Activated naive CD4-positive, alpha-beta T cell treated with anti-CD3 and anti-CD28 coated beads, Interleukin-2, amount 50 U/mL, for 72 hours (primary cell): Measurements from ENCODE around the gene INPP4B. TPM values are rescaled to one million over a fixed set of nuclear protein-coding genes. Genes with fewer than 3 reads are reported as not detected.

Experiments used
- ATAC-seq, 2 donors: fragments of 150-1000 bp; cut with Tn5 transposase; 2 replicates each; pipeline ENCODE4 v1.10.0; 2021; ENCODE audit warnings: mild to moderate bottlenecking in 2 of 2, moderate library complexity in 2 of 2
- DNase-seq, 2 donors: peaks; one replicate each; pipeline ENCODE4 v3.0.0; 2021 to 2022; ENCODE audit warnings: low spot score in 2 of 2
- H3K27ac Mint-ChIP-seq, 2 donors: one replicate each; pipeline ENCODE4 v1.8.0; 2022; ENCODE audit warnings: mild to moderate bottlenecking in 2 of 2, mixed read lengths in 2 of 2
- H3K36me3 Mint-ChIP-seq, 2 donors: one replicate each; pipeline ENCODE4 v1.8.0; 2022; ENCODE audit warnings: mixed read lengths in 2 of 2
- H3K9me3 Mint-ChIP-seq, 2 donors: one replicate each; pipeline ENCODE4 v1.8.0; 2022; ENCODE audit warnings: mixed read lengths in 2 of 2
- total RNA-seq, 2 donors: library from RNA; stranded (reverse); gene quantifications; one replicate each; pipeline ENCODE4 v1.2.3, GENCODE V29; 2022

Gene INPP4B
- total RNA-seq, 2 donors from 2014 or later, result 63.9 to 81.3 TPM

GRCh38 chr4:142144813-142145212, 701.3 kb downstream of the INPP4B start:
- no peak for ATAC-seq
- Mint-ChIP-seq H3K27ac (no peak overlapping the region), H3K36me3 (peaks cover 35 to 47% of the 10 kb centered on the region in 2 donors), H3K9me3 (no peaks in the 10 kb centered on the region)
- DNase-seq, result no peak

GRCh38 chr4:142142366-142143054, 703.6 kb downstream of the INPP4B start:
- Mint-ChIP-seq H3K9me3 (no peaks in the 10 kb centered on the region), H3K36me3 (peaks cover 32 to 40% of the 10 kb centered on the region in 2 donors), H3K27ac (peak overlapping the region; percentile 33 to 85)
- ATAC-seq (peak in 1 of 2 donors; percentile 62), DNase-seq (no peak)

- DNase-seq (no peak), ATAC-seq (no peak)
- H3K9me3 Mint-ChIP-seq, result no peaks in the 10 kb centered on the region
- H3K27ac Mint-ChIP-seq, result no peak overlapping the region
- H3K36me3 Mint-ChIP-seq, result peaks cover 39% of the 10 kb centered on the region in 2 donors
Observed at GRCh38 chr4:142141224-142141623, 704.9 kb downstream of the INPP4B start.

- peak in 1 of 2 donors; percentile 26 for ATAC-seq
- Mint-ChIP-seq H3K36me3 (no peaks in the 10 kb centered on the region), H3K27ac (peak overlapping the region in 1 of 2 donors; percentile 48), H3K9me3 (no peaks in the 10 kb centered on the region)
- no peak for DNase-seq
Observed at GRCh38 chr4:142130666-142131065, 715.4 kb downstream of the INPP4B start.

DNA sequence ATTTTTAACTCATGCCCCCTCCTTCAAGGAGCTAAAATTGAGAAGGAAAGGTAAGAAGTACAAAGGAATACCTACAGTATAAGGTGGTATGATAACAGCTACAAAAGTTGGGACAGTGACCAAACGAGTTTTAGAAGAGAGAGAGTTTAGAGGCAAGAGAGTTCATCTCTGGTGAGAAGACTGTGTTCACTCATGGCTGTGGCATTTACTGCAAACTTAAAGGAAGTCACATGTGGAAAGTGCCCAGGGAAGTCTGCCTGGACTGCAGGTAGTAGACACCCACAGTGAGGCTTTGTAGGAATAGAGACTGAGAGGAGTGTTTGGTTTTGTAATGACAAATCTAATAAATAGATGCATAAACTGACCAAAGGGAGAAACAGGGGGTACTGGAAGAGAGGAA, 716.2 kb downstream of the INPP4B start:
- ATAC-seq, result peak in 1 of 2 donors; percentile 28
- peak overlapping the region; percentile 48 to 61 for H3K27ac Mint-ChIP-seq
- DNase-seq, result no peak
- H3K36me3 Mint-ChIP-seq, result no peaks in the 10 kb centered on the region
- no peaks in the 10 kb centered on the region for H3K9me3 Mint-ChIP-seq

DNA sequence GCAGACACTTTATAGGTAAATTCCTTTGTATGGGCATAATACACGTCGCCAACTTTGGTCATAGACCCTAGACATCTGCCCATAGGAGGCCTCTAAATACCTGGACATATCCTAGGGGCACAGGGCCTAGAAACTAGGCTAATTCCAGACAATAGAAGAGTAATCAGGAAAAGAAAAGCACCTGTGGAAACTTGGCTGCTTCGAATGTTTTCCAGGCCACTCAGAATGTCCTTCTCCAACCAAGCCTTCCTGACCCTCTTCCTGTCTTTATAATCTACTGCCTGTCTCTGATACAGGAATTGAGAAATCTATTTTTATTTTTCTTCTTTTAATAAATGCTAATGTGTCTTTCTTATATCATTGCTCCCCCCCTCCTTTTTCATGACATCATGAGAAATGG, 716.6 kb downstream of the INPP4B start:
- H3K9me3 Mint-ChIP-seq, result no peaks in the 10 kb centered on the region
- DNase-seq (no peak), ATAC-seq (no peak)
- H3K27ac Mint-ChIP-seq, result peak overlapping the region; percentile 54 to 61
- H3K36me3 Mint-ChIP-seq, result no peaks in the 10 kb centered on the region

DNA sequence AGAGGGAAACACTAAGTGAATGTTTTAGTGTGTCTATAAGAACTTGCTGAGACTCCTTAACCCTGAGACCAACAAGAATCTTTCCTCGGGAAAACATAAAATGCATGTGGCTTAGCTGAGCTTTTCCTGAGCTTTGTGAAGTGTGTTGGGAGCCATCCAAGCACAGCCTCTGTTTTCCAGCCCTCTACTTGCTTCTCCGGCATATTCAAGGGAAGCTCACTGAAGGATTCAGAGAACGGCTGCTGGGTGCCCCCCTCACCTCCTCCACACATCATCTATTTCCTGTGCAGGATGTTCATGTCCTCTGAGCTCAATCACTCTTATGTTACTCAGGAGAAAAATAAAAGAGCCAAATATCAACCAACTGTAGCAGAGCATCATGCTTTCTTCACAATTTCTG, 717.6 kb downstream of the INPP4B start:
- no peaks in the 10 kb centered on the region for H3K36me3 Mint-ChIP-seq
- H3K27ac Mint-ChIP-seq, result peak overlapping the region; percentile 54 to 61
- DNase-seq (no peak), ATAC-seq (no peak)
- H3K9me3 Mint-ChIP-seq, result no peaks in the 10 kb centered on the region

DNA sequence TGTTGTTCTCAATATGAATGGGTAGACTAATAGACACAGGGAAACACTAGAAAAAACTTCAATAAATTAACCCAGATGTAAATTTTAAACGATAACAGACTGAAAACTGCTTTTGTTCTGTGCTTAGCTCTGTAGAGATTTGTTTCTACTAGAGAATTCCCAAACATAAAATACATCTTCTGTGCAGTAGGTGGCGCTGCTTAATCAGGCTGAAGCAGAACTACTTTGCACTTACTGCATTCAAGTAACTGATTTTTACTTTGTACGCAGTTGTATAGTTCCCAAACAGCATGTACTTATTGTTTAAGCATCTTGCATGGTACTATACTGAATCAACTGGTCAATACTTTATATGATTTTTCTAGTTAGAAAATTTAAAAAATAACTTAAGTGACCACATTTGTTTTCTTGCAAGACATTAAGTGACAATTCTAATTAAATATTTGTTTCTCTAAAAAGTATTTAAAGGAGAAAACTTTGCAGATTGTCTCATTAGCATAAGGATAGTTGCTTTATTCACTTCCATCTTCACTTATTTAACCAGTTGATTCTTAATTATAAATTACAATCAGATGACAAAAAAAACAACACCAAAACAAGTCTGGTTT, 719.1 kb downstream of the INPP4B start:
- no peak overlapping the region for H3K27ac Mint-ChIP-seq
- ATAC-seq, result peak in 1 of 2 donors; percentile 61
- H3K36me3 Mint-ChIP-seq, result peaks cover 5% of the 10 kb centered on the region in 2 donors
- peak in 1 of 2 donors; percentile 66 for DNase-seq
- H3K9me3 Mint-ChIP-seq, result no peaks in the 10 kb centered on the region

- ATAC-seq (no peak), DNase-seq (no peak)
- H3K27ac Mint-ChIP-seq, result peak overlapping the region in 1 of 2 donors; percentile 66
- no peaks in the 10 kb centered on the region for H3K9me3 Mint-ChIP-seq
- peaks cover 17 to 25% of the 10 kb centered on the region in 2 donors for H3K36me3 Mint-ChIP-seq
Observed at GRCh38 chr4:142124874-142125273, 721.2 kb downstream of the INPP4B start.

DNA sequence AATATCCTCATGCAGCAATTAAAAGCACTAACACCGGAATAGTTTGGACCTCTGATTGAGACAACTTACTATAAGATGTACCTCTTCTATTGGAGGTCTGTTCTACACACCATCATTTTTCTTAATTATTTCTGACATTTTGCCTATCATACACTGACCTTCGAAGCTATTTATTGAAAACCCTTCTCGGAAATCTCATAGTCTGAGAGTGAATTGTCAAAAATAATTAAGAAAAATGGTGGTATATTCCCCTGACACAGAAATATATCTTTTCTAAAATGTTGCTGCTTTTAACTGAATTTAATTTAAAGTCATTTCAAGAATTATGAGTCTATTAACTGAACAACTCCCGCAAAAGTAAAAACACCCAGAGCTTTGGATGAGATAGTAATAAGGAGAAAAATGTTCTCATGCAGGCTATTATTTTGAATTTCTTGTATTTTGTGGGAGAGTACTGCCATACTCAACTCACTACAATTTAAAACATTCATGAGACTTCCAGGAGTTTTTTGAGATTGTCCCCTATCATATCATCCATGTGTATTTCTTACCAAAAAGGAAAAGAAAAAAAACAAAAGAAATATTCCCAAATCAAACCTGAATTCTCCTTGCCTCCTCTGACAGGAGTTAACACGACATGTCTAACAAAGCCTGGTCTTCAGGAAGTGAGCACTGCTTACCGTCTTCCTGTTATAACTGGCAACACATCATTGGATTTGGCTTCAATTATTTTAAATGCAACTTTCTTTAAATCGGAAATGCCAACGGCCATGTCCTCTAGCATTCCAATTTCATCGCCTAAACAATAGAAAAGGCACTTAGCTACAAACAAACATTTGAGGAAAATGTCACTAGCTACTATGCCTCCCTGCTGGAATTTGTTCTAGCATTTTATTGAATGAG, 724.4 kb downstream of the INPP4B start:
- no peak for ATAC-seq
- H3K27ac Mint-ChIP-seq, result peak overlapping the region in 1 of 2 donors; percentile 51
- peaks cover 28 to 49% of the 10 kb centered on the region in 2 donors for H3K36me3 Mint-ChIP-seq
- no peaks in the 10 kb centered on the region for H3K9me3 Mint-ChIP-seq
- DNase-seq, result no peak

GRCh38 chr4:142120921-142121320, 725.2 kb downstream of the INPP4B start:
- Mint-ChIP-seq H3K36me3 (peaks cover 33 to 56% of the 10 kb centered on the region in 2 donors), H3K27ac (peak overlapping the region in 1 of 2 donors; percentile 89), H3K9me3 (no peaks in the 10 kb centered on the region)
- DNase-seq (no peak), ATAC-seq (peak in 1 of 2 donors; percentile 95)

DNA sequence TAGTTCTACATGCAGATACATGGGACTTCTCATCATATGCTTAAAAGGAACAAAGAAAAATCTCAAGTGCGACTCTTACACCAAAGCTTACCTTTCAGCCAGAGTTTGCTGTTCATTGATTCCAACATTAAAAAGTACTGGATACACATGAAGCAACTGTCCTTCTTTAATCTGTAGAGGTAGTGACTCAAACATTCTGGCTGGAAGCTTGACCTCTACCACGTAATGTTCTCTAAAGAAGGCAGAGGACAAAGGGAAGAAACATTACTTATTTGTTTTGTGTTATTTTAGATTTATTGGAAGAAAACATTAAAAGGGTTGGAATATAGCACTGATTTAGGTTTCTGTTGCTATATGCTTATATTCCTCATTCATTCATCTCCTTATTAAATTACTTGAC, 733.6 kb downstream of the INPP4B start:
- no peak overlapping the region for H3K27ac Mint-ChIP-seq
- H3K9me3 Mint-ChIP-seq, result no peaks in the 10 kb centered on the region
- DNase-seq (no peak), ATAC-seq (no peak)
- H3K36me3 Mint-ChIP-seq, result peaks cover 37% of the 10 kb centered on the region in 2 donors

DNA sequence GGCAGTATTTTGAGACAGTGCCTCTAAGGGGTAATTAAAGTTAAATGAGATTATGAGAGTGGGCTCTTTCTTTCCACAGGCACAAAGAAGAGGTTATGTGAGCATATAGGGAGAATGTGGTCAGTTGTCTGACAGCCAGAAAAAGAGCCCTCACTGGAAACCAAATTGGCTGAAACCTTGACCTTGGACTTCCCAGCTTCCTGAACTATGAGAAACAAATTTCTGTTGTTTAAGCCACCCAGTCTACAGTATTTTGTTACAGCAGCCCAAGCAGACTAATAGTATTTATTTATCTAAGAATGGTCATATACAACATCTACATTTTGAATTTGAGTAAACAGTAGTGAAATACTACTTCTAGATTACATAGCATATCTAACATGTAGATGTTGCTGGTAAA, 736.0 kb downstream of the INPP4B start:
- ATAC-seq, result no peak
- H3K9me3 Mint-ChIP-seq, result no peaks in the 10 kb centered on the region
- peaks cover 18 to 23% of the 10 kb centered on the region in 2 donors for H3K36me3 Mint-ChIP-seq
- H3K27ac Mint-ChIP-seq, result no peak overlapping the region
- DNase-seq, result no peak

DNA sequence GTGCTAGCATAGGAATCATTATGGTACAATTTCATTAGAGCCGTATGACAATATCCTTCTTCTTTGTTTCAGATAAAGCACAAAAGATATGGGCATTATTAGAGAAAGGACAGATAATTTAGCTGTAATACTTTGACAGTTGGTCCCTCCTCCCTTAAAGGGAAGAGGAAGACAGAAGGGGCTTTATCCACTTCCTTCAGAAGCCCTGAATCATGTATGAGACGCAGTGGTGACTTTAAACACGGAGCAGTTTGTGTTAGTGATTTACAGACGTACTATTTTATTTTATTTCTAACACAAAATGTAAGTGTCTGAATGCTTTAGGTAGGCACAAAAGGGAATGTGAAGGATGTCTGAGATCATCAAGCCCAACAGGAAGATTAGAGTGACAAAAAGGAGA, 742.1 kb downstream of the INPP4B start:
- H3K9me3 Mint-ChIP-seq, result no peaks in the 10 kb centered on the region
- H3K27ac Mint-ChIP-seq, result no peak overlapping the region
- H3K36me3 Mint-ChIP-seq, result peaks cover 9 to 21% of the 10 kb centered on the region in 2 donors

GRCh38 chr4:142101401-142101800, 744.7 kb downstream of the INPP4B start:
- Mint-ChIP-seq H3K9me3 (no peaks in the 10 kb centered on the region), H3K36me3 (peaks cover 14 to 26% of the 10 kb centered on the region in 2 donors), H3K27ac (no peak overlapping the region)
- DNase-seq (no peak), ATAC-seq (no peak)

More for the DNA sequence above, 742.1 kb downstream of the INPP4B start:
- no peak for DNase-seq
- ATAC-seq, result no peak

- DNase-seq (no peak), ATAC-seq (no peak)
- Mint-ChIP-seq H3K27ac (peak overlapping the region; percentile 22 to 50), H3K9me3 (no peaks in the 10 kb centered on the region), H3K36me3 (peaks cover 15 to 29% of the 10 kb centered on the region in 2 donors)
Observed at GRCh38 chr4:142100941-142101340, 745.2 kb downstream of the INPP4B start.
